HG02870 (cell line): ENCODE results near the gene HTT.

Experiments used
- ATAC-seq: cut with Tn5 transposase; IDR thresholded peaks from one replicate; pipeline ENCODE4 v1.9.1; 2021; ENCODE audit warnings: mild to moderate bottlenecking, moderate library complexity; ENCODE audit not compliant: unreplicated experiment

HTT gene

DNA sequence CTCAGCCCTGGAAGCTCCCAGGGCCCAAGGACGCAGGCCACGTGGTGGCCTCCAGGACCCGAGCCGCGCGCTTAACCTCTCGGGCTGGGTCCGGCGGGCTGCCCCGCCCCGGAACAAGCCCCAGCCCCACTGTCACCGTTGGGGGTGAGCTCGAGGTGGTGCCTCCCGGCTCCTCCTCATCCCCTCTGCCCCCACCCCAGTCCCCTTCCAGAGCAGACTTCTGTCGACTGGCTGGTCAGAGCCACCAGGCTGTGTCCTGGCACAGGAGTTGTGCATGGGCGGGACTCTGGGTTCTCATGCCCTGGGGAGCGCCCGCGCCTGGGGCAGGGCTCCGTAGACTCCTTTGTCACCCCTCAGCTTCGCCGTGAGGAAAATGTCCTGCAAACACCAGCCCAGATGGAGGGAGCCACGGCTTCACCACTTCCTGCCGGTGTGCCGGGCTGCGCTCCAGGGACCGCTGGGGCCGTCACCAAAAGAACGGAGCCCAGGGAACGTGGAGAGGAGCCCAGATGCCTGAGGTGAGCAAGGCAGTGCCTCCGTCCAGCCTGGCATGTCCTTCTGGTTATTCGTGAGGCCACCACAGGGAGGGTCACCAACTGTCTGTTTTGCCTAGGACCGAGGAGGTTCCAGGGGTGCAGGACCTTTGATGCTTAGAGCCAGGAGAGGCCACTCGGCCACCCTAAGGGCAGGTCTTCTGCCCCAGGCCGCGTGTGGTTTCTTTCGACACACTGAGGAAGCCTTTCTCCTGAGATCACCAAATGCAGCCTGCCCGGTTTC is 211.3 kb downstream of the HTT start:
- ATAC-seq = peak; percentile 11

DNA sequence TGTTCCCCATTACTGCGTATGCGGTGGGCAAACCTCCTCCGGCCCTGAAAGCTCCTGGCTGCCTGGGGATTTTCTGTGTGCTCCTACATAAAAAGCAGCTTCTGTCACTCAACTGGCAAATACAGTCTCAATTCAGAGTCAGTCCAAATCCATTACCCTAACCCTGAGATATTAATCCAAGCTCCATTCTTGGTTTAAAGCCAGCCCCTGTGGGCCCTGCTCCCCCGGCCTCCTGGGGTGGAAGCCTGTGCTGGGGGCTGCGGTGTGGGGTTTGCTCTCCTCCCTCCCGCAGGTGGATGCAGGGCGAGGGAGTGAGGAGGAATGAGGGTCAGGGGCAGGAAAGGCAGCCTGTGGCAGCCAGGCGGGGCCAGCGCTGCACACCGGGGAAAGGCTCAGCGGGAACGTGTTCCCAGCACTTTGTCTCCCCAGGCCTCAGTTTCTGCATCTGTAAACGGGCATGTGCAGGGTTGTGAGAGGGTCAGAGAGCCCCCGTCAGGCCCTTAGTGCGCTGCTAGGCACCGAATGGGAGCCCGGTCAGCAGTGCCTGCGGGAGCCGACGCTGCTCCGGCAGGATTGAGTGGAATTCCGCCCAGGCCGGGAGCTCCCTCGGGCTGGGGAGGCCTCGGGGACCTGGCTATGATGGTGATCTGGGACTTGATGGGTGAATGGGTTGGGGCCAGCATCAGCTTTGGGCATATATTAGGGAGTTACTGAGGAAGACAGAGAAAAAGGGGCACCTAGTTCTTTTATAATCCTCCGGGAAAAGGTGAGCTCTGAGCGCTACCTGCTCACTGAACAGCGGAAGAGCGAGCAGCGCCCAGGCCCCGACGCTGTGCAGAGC is 212.1 kb downstream of the HTT start:
- ATAC-seq = peak; percentile 92

DNA sequence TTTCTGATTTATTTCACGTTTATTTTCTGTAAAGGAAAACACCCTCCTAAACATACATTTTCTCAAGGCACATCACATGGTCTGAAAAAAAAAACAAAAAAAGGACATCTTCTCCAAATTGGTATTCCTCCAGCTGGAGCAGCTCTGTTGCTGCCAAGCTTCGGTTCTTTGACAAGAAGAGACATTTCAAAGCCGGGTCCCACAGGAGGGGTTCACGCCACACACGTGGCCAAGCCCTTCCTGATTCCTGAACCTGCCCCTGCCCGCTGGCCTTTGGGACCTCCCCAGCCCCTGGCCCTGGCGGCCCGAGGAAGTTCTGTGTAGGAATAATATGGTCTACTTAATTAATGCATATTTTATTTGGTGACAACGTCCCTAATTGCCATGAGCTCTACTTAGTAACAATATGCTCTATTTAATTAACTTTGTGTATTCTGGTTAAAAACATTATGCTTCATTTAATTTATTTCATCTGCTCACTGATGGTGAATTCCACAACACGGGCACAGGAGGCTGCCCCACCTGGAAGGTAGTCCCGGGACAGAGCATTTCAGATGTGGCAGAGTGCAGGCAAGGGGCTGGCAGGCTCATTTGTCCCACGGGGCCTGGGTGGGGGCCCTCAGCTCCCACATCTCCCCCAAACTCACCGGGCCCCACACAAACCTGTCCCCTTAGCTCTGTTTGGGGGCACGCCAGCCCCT is 212.9 kb downstream of the HTT start:
- ATAC-seq = no peak

DNA sequence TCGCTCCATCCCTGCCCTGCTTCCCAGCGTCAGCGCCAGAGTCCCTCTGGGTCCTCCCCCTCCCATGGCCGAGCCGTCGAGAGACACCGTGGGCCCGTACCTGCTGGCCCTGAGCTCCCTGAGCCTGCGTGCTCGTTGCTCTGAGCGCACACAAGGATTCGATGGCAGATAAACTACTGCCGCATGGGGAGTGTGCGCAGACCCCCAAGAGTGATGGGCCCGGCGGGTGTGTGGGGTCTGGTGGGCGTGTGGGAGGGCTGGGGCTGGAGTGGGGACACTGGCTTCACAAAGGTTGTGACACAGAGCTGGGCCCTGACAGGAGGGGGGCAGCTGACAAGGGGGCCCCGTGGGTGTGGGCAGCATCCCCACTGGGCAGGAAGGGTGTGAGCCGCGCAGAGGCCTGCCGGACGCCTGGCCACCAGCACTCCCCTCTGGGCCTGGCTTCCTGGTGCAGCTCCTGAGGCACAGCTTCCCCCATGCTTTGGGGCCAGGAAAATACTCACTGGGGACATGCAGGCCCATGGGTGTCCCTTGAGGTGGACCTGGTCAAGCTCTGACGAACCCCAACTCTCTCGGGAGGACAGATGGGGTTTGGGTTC is 213.6 kb downstream of the HTT start:
- no peak for ATAC-seq

DNA sequence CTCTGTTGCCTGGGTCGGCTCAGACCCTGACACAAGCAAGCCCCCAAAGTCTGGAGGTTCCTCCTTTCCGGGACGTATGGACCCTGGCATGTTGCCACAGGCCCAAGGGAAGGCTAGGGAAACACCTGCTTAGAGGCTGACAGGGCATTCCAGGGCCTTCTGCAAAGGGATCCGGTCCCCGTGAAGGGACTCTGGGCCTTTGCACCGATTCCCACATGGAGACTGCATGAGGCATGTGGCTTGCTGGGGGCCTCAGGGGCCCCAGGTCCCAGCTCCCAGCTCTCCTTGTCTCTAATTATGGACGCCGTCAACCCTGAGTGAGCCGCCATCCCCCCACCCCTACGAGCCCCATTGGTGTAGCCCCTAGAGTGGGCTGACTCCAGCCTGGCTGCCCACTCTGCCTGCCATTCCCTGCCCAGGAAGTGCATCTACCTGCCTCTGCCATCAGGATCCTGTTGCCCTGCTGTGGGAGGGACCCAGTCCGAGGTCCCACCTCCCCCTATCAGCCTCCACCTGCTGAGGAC is 214.2 kb downstream of the HTT start:
- ATAC-seq = no peak

DNA sequence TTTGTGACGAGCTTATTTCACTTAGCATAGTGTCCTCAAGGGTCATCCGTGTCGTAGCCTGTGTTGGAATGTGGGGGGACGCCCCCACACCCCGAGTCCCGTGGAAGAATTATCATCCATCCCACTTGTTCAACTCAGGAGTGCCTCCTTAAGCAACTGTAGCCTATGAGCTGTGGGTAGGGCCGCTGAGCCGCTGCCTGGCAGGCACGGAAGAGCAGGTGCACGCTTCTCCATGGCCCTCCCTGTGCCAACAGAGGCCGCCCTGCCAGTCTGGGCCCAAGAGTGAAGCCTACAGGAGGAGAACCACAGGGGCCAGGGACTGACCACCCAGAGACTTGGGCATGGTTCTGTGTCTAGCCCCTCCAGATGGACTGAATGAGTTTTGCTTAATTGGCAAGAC is 216.0 kb downstream of the HTT start:
- no peak for ATAC-seq

DNA sequence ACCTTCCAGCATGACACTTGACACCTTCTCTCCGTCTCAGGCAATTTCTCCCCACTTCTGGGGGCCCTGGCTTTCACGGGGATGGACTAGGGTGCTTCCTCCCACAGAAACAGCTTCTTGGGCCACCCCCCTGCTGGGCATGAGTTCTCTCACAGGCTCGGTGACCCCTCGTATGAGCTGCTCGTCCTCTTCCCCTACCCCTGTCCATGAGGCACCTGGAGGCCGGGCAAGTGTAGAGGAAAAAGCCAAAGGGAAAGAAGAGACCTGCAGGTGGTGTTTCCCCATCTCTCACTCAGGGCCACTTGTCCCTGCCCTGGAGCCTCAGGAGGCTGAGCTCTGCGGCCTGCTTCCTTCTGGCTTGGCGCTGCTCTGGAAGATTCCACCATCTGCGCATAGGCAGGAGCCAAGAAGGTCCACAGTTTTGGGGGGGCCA is 216.4 kb downstream of the HTT start:
- ATAC-seq = no peak

DNA sequence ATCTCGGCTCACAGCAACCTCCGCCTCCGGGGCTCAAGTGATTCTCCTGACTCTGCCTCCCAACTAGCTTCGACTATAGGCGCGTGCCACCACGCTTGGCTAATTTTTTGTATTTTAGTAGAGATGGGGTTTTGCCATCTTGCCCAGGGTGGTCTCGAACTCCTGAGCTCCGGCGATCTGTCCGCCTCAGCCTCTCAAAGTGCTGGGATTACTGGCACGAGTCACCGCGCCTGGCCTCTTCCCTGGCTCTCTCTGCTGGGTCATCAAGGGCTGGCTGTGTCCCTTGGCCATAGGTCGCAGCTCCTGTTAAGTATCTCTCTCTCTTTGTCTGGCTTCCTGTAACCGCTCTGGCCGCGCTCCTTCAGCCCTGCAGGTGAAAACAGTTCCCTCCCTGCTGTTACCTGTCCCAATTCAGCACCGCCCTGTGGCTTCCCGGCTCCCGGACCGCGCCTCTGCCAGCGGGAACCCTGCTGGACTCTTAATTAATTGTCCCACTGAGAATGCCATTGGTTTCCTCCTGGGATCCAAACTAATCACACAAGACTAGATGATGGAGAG is 217.0 kb downstream of the HTT start:
- no peak for ATAC-seq

DNA sequence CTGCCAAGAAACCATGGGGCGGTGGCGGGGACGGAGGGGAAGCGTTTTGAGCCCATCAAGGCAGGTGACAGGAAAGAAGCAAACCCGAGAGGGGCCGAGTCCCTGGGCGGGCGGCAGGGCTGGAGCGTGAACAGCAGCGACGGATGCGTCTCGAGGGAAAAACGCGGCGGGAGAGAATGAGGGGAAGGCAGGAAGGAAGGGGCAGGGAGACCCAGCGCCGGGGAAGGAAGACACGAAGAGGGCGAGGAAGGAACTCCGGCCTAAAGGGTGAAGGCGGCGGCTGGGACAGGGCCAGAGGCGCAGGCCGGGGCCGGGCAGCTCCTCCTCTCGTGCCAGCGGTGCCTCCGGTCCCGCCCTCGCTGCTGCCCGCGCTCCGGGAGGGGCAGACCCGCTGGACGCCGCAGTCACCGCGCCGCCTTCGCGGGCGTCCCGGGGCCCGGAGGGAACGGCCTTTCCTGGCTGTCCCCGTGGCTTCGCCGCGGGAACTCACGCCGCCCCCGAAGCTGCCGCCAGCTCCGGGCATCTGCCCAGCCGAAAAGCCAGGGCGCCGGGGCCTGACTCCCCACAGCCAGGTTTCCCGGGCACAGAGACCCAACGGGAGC is 217.6 kb downstream of the HTT start:
- peak; percentile 16 for ATAC-seq

DNA sequence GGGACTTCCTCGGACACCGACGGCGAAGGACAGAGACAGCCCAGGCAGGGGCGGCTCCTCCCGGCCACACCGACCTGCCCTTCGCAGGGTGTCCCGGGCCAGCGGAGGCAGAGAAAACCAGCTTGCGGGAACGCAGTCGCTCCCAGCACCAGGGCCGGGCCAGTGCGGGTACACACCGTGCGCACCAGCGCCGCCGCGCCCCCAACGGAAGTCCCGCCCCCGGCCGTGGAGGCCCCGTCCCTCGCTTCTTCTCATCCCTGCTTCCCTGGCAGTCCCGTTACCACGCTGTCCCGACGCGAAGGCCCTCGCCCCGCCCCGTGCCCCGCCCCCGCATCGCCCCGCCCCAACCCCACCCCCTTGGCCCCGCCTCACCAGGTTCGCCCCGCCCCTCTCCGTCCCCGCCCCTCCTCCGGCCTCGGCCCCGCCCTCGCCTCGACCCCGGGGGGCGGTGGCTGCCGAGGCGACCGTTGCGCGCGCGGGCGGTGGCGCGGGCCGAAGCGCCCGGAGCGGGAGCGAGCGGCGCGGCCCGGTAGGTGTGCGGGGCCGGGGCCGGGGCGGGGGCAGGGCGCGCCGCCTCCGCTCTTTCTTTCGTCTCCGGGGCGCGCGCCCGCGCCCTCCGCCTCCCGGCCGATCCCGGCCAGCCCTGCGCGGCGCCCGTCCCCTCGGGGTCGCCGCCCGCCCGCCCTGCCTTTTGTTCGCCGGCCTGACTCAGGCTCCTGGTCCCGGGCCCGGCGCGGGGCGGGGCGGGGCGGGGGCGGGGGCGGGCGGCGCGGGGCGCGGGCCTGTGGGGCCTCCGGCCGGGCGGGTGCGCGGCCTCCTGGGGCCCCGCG is 218.3 kb downstream of the HTT start, which contains the start of gene RGS12:
Gene RGS12 (plus strand): TSS at position 451 of the 830 bp plus-strand sequence. CDS start 23,150 bp downstream, outside the sequence.
- peak; percentile 74 for ATAC-seq
